Measurements from ENCODE around the gene SPTBN5.
A peak's percentile ranks its signal among the peaks of the same experiment; 100 is the strongest.

Gene SPTBN5

GRCh38 chr15:41882689-41883483 is 11.0 kb downstream of the SPTBN5 start:
- peak; percentile 10 for DNase-seq

- DNase-seq: no peak
Observed at GRCh38 chr15:41881920-41882688, 11.7 kb downstream of the SPTBN5 start.

- no peak for DNase-seq
Observed at GRCh38 chr15:41881550-41881919, 12.3 kb downstream of the SPTBN5 start.

GRCh38 chr15:41881086-41881485 is 12.8 kb downstream of the SPTBN5 start:
- no peak for DNase-seq

GRCh38 chr15:41880156-41880877 is 13.5 kb downstream of the SPTBN5 start:
- DNase-seq: no peak

- no peak for DNase-seq
Observed at GRCh38 chr15:41879321-41879845, 14.5 kb downstream of the SPTBN5 start.

- peak; percentile 13 for DNase-seq
Observed at GRCh38 chr15:41878355-41878699, 15.5 kb downstream of the SPTBN5 start.

- peak; percentile 35 for DNase-seq
Observed at GRCh38 chr15:41877631-41878354, 16.1 kb downstream of the SPTBN5 start.

- DNase-seq: no peak
Observed at GRCh38 chr15:41876689-41877088, 17.2 kb downstream of the SPTBN5 start.

GRCh38 chr15:41876007-41876406 is 17.8 kb downstream of the SPTBN5 start:
- no peak for DNase-seq

GRCh38 chr15:41874736-41875135 is 19.1 kb downstream of the SPTBN5 start:
- DNase-seq: no peak

GRCh38 chr15:41873711-41874110 is 20.1 kb downstream of the SPTBN5 start:
- DNase-seq: peak; percentile 60

GRCh38 chr15:41872166-41872747 is 21.6 kb downstream of the SPTBN5 start:
- DNase-seq: no peak

- no peak for DNase-seq
Observed at GRCh38 chr15:41871175-41871905, 22.5 kb downstream of the SPTBN5 start.

GRCh38 chr15:41870689-41871081 is 23.2 kb downstream of the SPTBN5 start:
- DNase-seq: no peak

GRCh38 chr15:41869770-41870688 is 23.8 kb downstream of the SPTBN5 start:
- no peak for DNase-seq

- no peak for DNase-seq
Observed at GRCh38 chr15:41868321-41868720, 25.5 kb downstream of the SPTBN5 start.

GRCh38 chr15:41866872-41867579 is 26.8 kb downstream of the SPTBN5 start:
- DNase-seq: no peak

- DNase-seq: no peak
Observed at GRCh38 chr15:41866263-41866703, 27.6 kb downstream of the SPTBN5 start.
